K562 (cell line): ENCODE results near the gene PON3. TPM values are rescaled to one million over a fixed set of nuclear protein-coding genes. Genes with fewer than 3 reads are reported as not detected.

Source experiments
- ATAC-seq: fragments of 200-7000 bp; cut with Tn5 transposase; 3 replicates; pipeline ENCODE4 v1.9.1; 2020; ENCODE audit warnings: moderate library complexity
- BruUV-seq: library from RNA; stranded (reverse); fragments of 400-500 nt; replicated peaks from 2 replicates; lab custom pipeline; 2021; lab: Mats Ljungman, UMichigan
- CTCF ChIA-PET: fragments of 300-600 bp; formaldehyde crosslinking; extraction: SDS; loops from one replicate; lab custom pipeline; 2021; ENCODE audit warnings: low intra/inter-chr PET ratio; lab: Yijun Ruan, JAX
- POLR2A ChIA-PET: fragments of 300-600, 350-650 bp; sonication (Branson Sonifier 250); formaldehyde crosslinking; extraction: SDS; loops from one replicate; lab custom pipeline; 2021; ENCODE audit warnings: antibody characterized with exemption, inconsistent platforms; lab: Yijun Ruan, JAX
- DNase-seq, 4 experiments: peaks; one replicate each; pipeline versions ENCODE4 v3.0.0 to v3.0.0-alpha.2; 2011 to 2018; ENCODE audit warnings: low spot score in 3 of 4, mixed read lengths in 3 of 4; ENCODE audit errors: extremely low read depth in 1 of 4
- FAIRE-seq: peaks from 2 replicates; lab custom pipeline; 2011; peaks lifted over from hg19 to GRCh38; lab: Jason Lieb, UNC
- H2AFZ ChIP-seq: 2 replicates; pipeline ENCODE4 v1.6.0; 2011; ENCODE audit warnings: low read depth, low read length, control low read depth, inconsistent platforms
- H3K27ac ChIP-seq: fragments of 200-600 bp; 3 replicates; pipeline ENCODE4 v1.8.0; 2011; ENCODE audit warnings: low read depth, mild to moderate bottlenecking, control low read depth, inconsistent platforms, low read length, moderate library complexity, mixed read lengths; ENCODE audit errors: extremely low read depth
- H3K27me3 ChIP-seq, 2 experiments: fragments of 300-600 bp in 1 of 2; 2 replicates in 1 of 2; 3 replicates in 1 of 2; pipeline versions ENCODE4 v1.6.0 to v1.8.0; 2011; ENCODE audit warnings: inconsistent platforms in 2 of 2, low read length in 2 of 2, mild to moderate bottlenecking in 1 of 2, mixed read lengths in 1 of 2, moderate library complexity in 1 of 2; ENCODE audit not compliant: control insufficient read depth in 2 of 2, insufficient read depth in 2 of 2
- H3K36me3 ChIP-seq: fragments of 300-600 bp; 3 replicates; pipeline ENCODE4 v1.8.0; 2011; ENCODE audit warnings: mild to moderate bottlenecking, low read length, inconsistent platforms; ENCODE audit not compliant: control insufficient read depth, insufficient read depth
- H3K4me1 ChIP-seq, 2 experiments: fragments of 200-600 bp in 1 of 2; replicated peaks in 1 of 2; 2 replicates in 1 of 2; 3 replicates in 1 of 2; pipeline versions ENCODE4 v1.5.1 to v1.8.0; 2011; ENCODE audit warnings: inconsistent platforms in 2 of 2, low read length in 2 of 2, mild to moderate bottlenecking in 1 of 2, mixed read lengths in 1 of 2, moderate library complexity in 1 of 2; ENCODE audit not compliant: control insufficient read depth in 2 of 2, insufficient read depth in 2 of 2
- H3K4me2 ChIP-seq: 2 replicates; pipeline ENCODE4 v1.6.1; 2011; ENCODE audit warnings: low read length, control low read depth, inconsistent platforms, mixed read lengths; ENCODE audit not compliant: insufficient read depth
- H3K4me3 ChIP-seq: fragments of 200-600 bp; sonication (generic), shearing (Covaris generic); 2 replicates; pipeline ENCODE4 v1.5.1; 2016; ENCODE audit warnings: control low read depth, inconsistent platforms
- H3K79me2 ChIP-seq: fragments of 200-600 bp; 3 replicates; pipeline ENCODE4 v1.8.0; 2011; ENCODE audit warnings: low read length, inconsistent platforms; ENCODE audit not compliant: control insufficient read depth, insufficient read depth
- H3K9ac ChIP-seq, 2 experiments: 2 replicates each; pipeline versions ENCODE4 v1.6.0 to v1.6.1; 2011; ENCODE audit warnings: low read depth in 2 of 2, low read length in 2 of 2, control low read depth in 1 of 2, inconsistent platforms in 1 of 2, mild to moderate bottlenecking in 1 of 2, mixed read lengths in 1 of 2; ENCODE audit not compliant: insufficient read depth in 1 of 2
- H3K9me1 ChIP-seq: one replicate; pipeline ENCODE4 v1.6.0; 2011; ENCODE audit warnings: inconsistent platforms, mild to moderate bottlenecking, low read length, moderate library complexity; ENCODE audit not compliant: control insufficient read depth, insufficient read depth
- H3K9me3 ChIP-seq: replicated peaks from 2 replicates; pipeline ENCODE4 v1.5.1; 2011; ENCODE audit warnings: low read depth, low read length, inconsistent platforms; ENCODE audit not compliant: control insufficient read depth, insufficient read depth
- H4K20me1 ChIP-seq: replicated peaks from 2 replicates; pipeline ENCODE4 v1.6.1; 2011; ENCODE audit warnings: low read length, inconsistent platforms, mixed read lengths; ENCODE audit not compliant: control insufficient read depth, insufficient read depth
- BMI1 ChIP-seq: fragments of 150-350 bp; IDR thresholded peaks from 2 replicates; pipeline ENCODE4 v1.6.1; 2014; ENCODE audit warnings: low read length
- E2F3 ChIP-seq: fragments of 250-450 bp; sonication (Bioruptor Pico); IDR thresholded peaks from 2 replicates; pipeline ENCODE4 v1.4.0; 2020; ENCODE audit warnings: mild to moderate bottlenecking
- FOXJ2 ChIP-seq: fragments of 200-800 bp; sonication (Bioruptor generic); IDR thresholded peaks from 2 replicates; pipeline ENCODE4 v1.6.1; 2016; ENCODE audit warnings: missing genetic modification characterization, missing compliant biosample characterization
- HMGN3 ChIP-seq: IDR thresholded peaks from 2 replicates; pipeline ENCODE4 v1.6.1; 2011; ENCODE audit warnings: borderline replicate concordance, low read depth, mild to moderate bottlenecking, mixed read lengths, low read length; ENCODE audit not compliant: insufficient read length; ENCODE audit errors: extremely low read depth
- HNRNPH1 ChIP-seq: fragments of 200-400 bp; formaldehyde crosslinking; optimal IDR thresholded peaks from 2 replicates; pipeline ENCODE3; 2017; ENCODE audit warnings: low read depth, mild to moderate bottlenecking, low read length, moderate library complexity
- JUNB ChIP-seq: fragments of 450-650 bp; formaldehyde crosslinking; conservative IDR thresholded peaks from 2 replicates; pipeline ENCODE4 v1.4.0; 2020; ENCODE audit warnings: mild to moderate bottlenecking
- NFIC ChIP-seq: fragments of 450-650 bp; IDR thresholded peaks from 2 replicates; pipeline ENCODE4 v1.6.1; 2017; ENCODE audit warnings: mild to moderate bottlenecking, inconsistent platforms
- POLR2A ChIP-seq: fragments of 450-650 bp; conservative IDR thresholded peaks from 2 replicates; pipeline ENCODE4 v1.6.1; 2016
- RNF2 ChIP-seq: sonication (generic); IDR thresholded peaks from 2 replicates; pipeline ENCODE4 v1.6.1; 2016
- SIX5 ChIP-seq, 2 experiments: IDR thresholded peaks; 2 replicates each; pipeline ENCODE4 v1.6.1; 2011; ENCODE audit warnings: low read length in 2 of 2, borderline replicate concordance in 1 of 2, low read depth in 1 of 2, mild to moderate bottlenecking in 1 of 2, moderate library complexity in 1 of 2; ENCODE audit not compliant: insufficient read depth in 1 of 2
- SMAD1 ChIP-seq: fragments of 150-350 bp; IDR thresholded peaks from 2 replicates; pipeline ENCODE4 v1.6.1; 2014; ENCODE audit warnings: low read length, low read depth; ENCODE audit not compliant: partially characterized antibody
- SUPT5H ChIP-seq: fragments of 450-650 bp; IDR thresholded peaks from 2 replicates; pipeline ENCODE4 v1.6.1; 2016
- ZFP36 ChIP-seq: fragments of 150-350 bp; IDR thresholded peaks from 2 replicates; pipeline ENCODE4 v1.6.1; 2018; ENCODE audit warnings: low read length, low read depth; ENCODE audit not compliant: partially characterized antibody
- ZNF174 ChIP-seq: fragments of 250-450 bp; sonication (Bioruptor Pico); IDR thresholded peaks from 2 replicates; pipeline ENCODE4 v1.4.0; 2020; ENCODE audit warnings: mild to moderate bottlenecking
- ZNF766 ChIP-seq: fragments of 200-800 bp; sonication (Bioruptor generic); conservative IDR thresholded peaks from 2 replicates; pipeline ENCODE4 v1.6.1; 2016; ENCODE audit warnings: missing genetic modification characterization, missing compliant biosample characterization
- WGBS: fragments of 100-300 bp; shearing (Covaris generic); methylation state at CpG from one replicate; pipeline ENCODE4 v1.1.6; 2016; ENCODE audit warnings: low coverage, mixed read lengths; ENCODE audit not compliant: insufficient coverage; ENCODE audit errors: missing lambda C conversion rate; 5-methylcytosine and 5-hydroxymethylcytosine counted together
- in situ Hi-C: fragments of 300-500 bp; cut with MboI; formaldehyde crosslinking; loops from 4 replicates; pipeline ENCODE4 v1.15.0; 2018; ENCODE audit warnings: inconsistent platforms, mixed read lengths
- intact Hi-C: fragments of 100-400 bp; cut with micrococcal nuclease; formaldehyde crosslinking; loops from 2 replicates; pipeline ENCODE4 v1.14.2; 2022
- polyA plus RNA-seq, 8 experiments: library from polyadenylated mRNA; depleted of rRNA in 4 of 8; stranded (reverse) in 5 of 8; unstranded in 3 of 8; fragments of >200 nt; fragmentation: Nextera tagmentation in 2 of 8; fragmentation: Illumina TruSeq in 1 of 8; extraction: Ambion mirVana in 2 of 8; extraction: Trizol in 1 of 8; gene quantifications; 2 replicates each; pipeline versions ENCODE4 v1.2.1 to v1.2.3, GENCODE V29; 2011 to 2014; ENCODE audit warnings: inconsistent platforms in 1 of 8, missing spikeins in 1 of 8
- total RNA-seq, 7 experiments: library from RNA; depleted of rRNA in 6 of 7; stranded (reverse); fragments of >200 nt in 6 of 7; fragmentation: Illumina TruSeq in 2 of 7; extraction: Trizol in 2 of 7; gene quantifications; 2 replicates each; pipeline versions ENCODE4 v1.2.1 to v1.2.3, GENCODE V29; 2011 to 2021; ENCODE audit warnings: low replicate concordance in 1 of 7
- TF ChIP-seq, protein P1 (sequence below), 2 experiments: fragments of 450-650 bp; IDR thresholded peaks; 2 replicates each; pipeline ENCODE4 v1.6.1; 2016
- TF ChIP-seq, protein P2 (sequence below): fragments of 450-650 bp; IDR thresholded peaks from 2 replicates; pipeline ENCODE4 v1.6.1; 2018; ENCODE audit warnings: mild to moderate bottlenecking, low read depth; ENCODE audit not compliant: partially characterized antibody

The PON3 gene
- total and polyA plus RNA-seq, 9 of the 15 experiments (the other 6 are each of a cell fraction or from before 2014, with no cell fraction given) = 0.15 to 0.38 (median 0.18) TPM; not detected in 6

DNA sequence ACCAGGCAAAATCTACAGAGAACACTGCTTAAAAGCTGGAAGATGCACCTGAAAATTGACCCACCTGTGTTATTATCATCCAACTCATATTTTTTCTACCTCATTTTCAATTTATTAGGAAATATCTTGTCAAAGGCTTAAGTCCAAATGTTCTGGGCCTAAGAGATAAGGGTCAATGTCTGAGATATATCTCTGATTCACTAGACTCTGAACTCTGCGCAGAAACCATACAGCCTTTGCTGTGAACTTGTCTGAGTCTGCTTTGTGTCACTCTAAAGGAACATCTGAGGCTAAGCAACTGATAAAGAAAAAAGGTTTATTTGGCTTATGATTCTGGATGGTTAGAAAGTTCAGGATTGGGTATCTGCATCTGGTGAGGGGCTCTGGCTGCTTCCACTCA lies 75.5 kb downstream of the PON3 start:
- BruUV-seq = no TSS peak
- H2AFZ ChIP-seq = no peak overlapping the region
- no peak for FAIRE-seq

DNA sequence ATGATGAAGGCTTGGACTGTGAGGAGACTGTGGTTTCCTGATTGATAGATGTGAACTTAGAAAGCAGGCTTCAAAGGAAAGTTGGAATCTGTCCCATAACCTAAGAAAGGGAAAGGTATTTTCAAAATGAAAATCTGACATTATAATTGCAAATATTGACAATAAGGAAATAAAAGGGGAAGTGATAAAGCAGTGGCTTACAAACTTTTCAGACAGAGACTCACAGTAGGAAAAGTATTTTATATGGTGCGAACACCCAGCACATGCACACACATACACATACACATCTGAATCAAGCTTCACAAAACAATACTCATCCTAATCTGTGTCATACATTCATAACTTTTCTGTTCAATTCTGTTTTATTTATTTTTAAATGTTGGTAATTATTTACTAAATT lies 76.6 kb downstream of the PON3 start:
- WGBS = 0% methylated on average over 1 of the region's 1 CpG
- TF ChIP-seq ZNF174 (CRISPR knock-in tag) = no peak
- no peak for TF ChIP-seq NFIC
- TF ChIP-seq BMI1 = no peak
- no peak for TF ChIP-seq HNRNPH1
- TF ChIP-seq, protein P1, sequence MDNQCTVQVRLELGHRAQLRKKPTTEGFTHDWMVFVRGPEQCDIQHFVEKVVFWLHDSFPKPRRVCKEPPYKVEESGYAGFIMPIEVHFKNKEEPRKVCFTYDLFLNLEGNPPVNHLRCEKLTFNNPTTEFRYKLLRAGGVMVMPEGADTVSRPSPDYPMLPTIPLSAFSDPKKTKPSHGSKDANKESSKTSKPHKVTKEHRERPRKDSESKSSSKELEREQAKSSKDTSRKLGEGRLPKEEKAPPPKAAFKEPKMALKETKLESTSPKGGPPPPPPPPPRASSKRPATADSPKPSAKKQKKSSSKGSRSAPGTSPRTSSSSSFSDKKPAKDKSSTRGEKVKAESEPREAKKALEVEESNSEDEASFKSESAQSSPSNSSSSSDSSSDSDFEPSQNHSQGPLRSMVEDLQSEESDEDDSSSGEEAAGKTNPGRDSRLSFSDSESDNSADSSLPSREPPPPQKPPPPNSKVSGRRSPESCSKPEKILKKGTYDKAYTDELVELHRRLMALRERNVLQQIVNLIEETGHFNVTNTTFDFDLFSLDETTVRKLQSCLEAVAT (IDR thresholded peaks at IDR 0.05) = no peak
- no peak for TF ChIP-seq FOXJ2
- TF ChIP-seq, protein P2, sequence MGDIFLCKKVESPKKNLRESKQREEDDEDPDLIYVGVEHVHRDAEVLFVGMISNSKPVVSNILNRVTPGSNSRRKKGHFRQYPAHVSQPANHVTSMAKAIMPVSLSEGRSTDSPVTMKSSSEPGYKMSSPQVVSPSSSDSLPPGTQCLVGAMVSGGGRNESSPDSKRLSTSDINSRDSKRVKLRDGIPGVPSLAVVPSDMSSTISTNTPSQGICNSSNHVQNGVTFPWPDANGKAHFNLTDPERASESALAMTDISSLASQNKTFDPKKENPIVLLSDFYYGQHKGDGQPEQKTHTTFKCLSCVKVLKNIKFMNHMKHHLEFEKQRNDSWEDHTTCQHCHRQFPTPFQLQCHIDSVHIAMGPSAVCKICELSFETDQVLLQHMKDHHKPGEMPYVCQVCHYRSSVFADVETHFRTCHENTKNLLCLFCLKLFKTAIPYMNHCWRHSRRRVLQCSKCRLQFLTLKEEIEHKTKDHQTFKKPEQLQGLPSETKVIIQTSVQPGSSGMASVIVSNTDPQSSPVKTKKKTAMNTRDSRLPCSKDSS = no peak
- no peak for TF ChIP-seq ZNF766 (CRISPR knock-in tag)
- TF ChIP-seq HMGN3 = no peak
- no peak for TF ChIP-seq E2F3
- no peak for TF ChIP-seq POLR2A
- TF ChIP-seq SIX5 (IDR thresholded peaks at IDR 0.05; ENCODE audit: borderline replicate concordance in 1 of 2, insufficient read depth in 1 of 2, low read depth in 1 of 2, low read length in 2 of 2) = no peak
- no peak for TF ChIP-seq ZFP36
- TF ChIP-seq JUNB (CRISPR knock-in tag) = no peak

More for the DNA sequence above, 75.5 kb downstream of the PON3 start:
- Histone ChIP-seq H3K4me2 (no peak overlapping the region), H3K9me3 (no peaks in the 10 kb centered on the region), H3K36me3 (no peaks in the 10 kb centered on the region), H4K20me1 (no peaks in the 10 kb centered on the region), H3K79me2 (no peaks in the 10 kb centered on the region), H3K4me1 (no peaks in the 10 kb centered on the region; a peak in 2 of 5 replicates), H3K27ac (no peak overlapping the region), H3K9me1 (no peaks in the 10 kb centered on the region), H3K27me3 (peaks cover 0 to 7% of the 10 kb centered on the region in 2 experiments; a peak in 1 of 5 replicates), H3K4me3 (no peak overlapping the region), H3K9ac (no peak overlapping the region)
- in situ Hi-C loops (no loop called here), intact Hi-C loops (no loop called here)
- TF ChIP-seq SUPT5H = no peak
- no peak for TF ChIP-seq RNF2
- no peak for TF ChIP-seq SMAD1
- ChIA-PET CTCF (no interaction called here), POLR2A (no interaction called here)
- ATAC-seq (no peak), DNase-seq (no peak)
- WGBS = 5% methylated on average over 1 of the region's 1 CpG

More for the DNA sequence above, 76.6 kb downstream of the PON3 start:
- Histone ChIP-seq H3K4me3 (no peak overlapping the region), H3K4me1 (no peaks in the 10 kb centered on the region; a peak in 2 of 5 replicates), H4K20me1 (no peaks in the 10 kb centered on the region), H3K4me2 (no peak overlapping the region), H2AFZ (no peak overlapping the region), H3K9me3 (no peaks in the 10 kb centered on the region), H3K79me2 (no peaks in the 10 kb centered on the region), H3K27me3 (peaks cover 0 to 7% of the 10 kb centered on the region in 2 experiments; a peak in 1 of 5 replicates), H3K9me1 (no peaks in the 10 kb centered on the region), H3K27ac (no peak overlapping the region), H3K9ac (no peak overlapping the region), H3K36me3 (no peaks in the 10 kb centered on the region)
- intact Hi-C loops (no loop called here), in situ Hi-C loops (no loop called here)
- POLR2A ChIA-PET = no interaction called here
- FAIRE-seq (no peak), DNase-seq (no peak), ATAC-seq (no peak)
- BruUV-seq = no TSS peak
- CTCF ChIA-PET = no interaction called here
